Caco-2 (cell line): ENCODE data around the gene KAT2A. TPM values are rescaled to one million over a fixed set of nuclear protein-coding genes. Genes with fewer than 3 reads are reported as not detected.

Experiments used
- BruUV-seq: library from RNA; stranded (reverse); fragments of 400-500 nt; replicated peaks from 2 replicates; lab custom pipeline; 2021; lab: Mats Ljungman, UMichigan
- CTCF ChIA-PET: fragments of 300-600 bp; sonication (Branson Sonifier 250); formaldehyde crosslinking; loops from one replicate; lab custom pipeline; 2022; ENCODE audit warnings: antibody characterized with exemption; lab: Charles Lee
- POLR2A ChIA-PET: fragments of 300-600 bp; sonication (Branson Sonifier 250); formaldehyde crosslinking; loops from one replicate; lab custom pipeline; 2022; ENCODE audit warnings: antibody characterized with exemption; lab: Charles Lee
- DNase-seq, 2 experiments: peaks; one replicate each; pipeline versions ENCODE4 v3.0.0 to v3.0.0-alpha.2; 2020 to 2022
- H3K27me3 ChIP-seq: replicated peaks from 2 replicates; pipeline ENCODE4 v1.6.0; 2011; ENCODE audit warnings: low read length; ENCODE audit not compliant: control insufficient read depth, insufficient read depth
- H3K36me3 ChIP-seq: 2 replicates; pipeline ENCODE4 v1.5.1; 2011; ENCODE audit warnings: low read length; ENCODE audit not compliant: control insufficient read depth, insufficient read depth
- H3K4me1 ChIP-seq: fragments of 250-450 bp; sonication (Bioruptor Pico); 2 replicates; pipeline ENCODE4 v1.5.1; 2020; ENCODE audit warnings: mild to moderate bottlenecking
- H3K4me3 ChIP-seq: 2 replicates; pipeline ENCODE4 v1.5.1; 2011; ENCODE audit warnings: low read depth, mild to moderate bottlenecking, control low read depth, low read length
- H3K9me3 ChIP-seq: fragments of 250-450 bp; sonication (Bioruptor Pico); 2 replicates; pipeline ENCODE4 v1.5.1; 2020; ENCODE audit warnings: mild to moderate bottlenecking, moderate library complexity
- H3K27ac Mint-ChIP-seq: one replicate; pipeline ENCODE4 v1.8.0; 2022; ENCODE audit warnings: mixed read lengths; ENCODE audit not compliant: unreplicated experiment
- H3K27me3 Mint-ChIP-seq: one replicate; pipeline ENCODE4 v1.8.0; 2022; ENCODE audit warnings: mixed read lengths; ENCODE audit not compliant: insufficient read depth, unreplicated experiment
- H3K36me3 Mint-ChIP-seq: one replicate; pipeline ENCODE4 v1.8.0; 2022; ENCODE audit warnings: mild to moderate bottlenecking, mixed read lengths; ENCODE audit not compliant: insufficient read depth, unreplicated experiment
- H3K4me1 Mint-ChIP-seq: one replicate; pipeline ENCODE4 v1.8.0; 2022; ENCODE audit warnings: low read depth, mixed read lengths; ENCODE audit not compliant: unreplicated experiment
- H3K4me3 Mint-ChIP-seq: one replicate; pipeline ENCODE4 v1.8.0; 2022; ENCODE audit warnings: mild to moderate bottlenecking, moderate library complexity, mixed read lengths; ENCODE audit not compliant: unreplicated experiment
- H3K9me3 Mint-ChIP-seq: one replicate; pipeline ENCODE4 v1.8.0; 2022; ENCODE audit warnings: mixed read lengths; ENCODE audit not compliant: unreplicated experiment
- CTCF ChIP-seq, 2 experiments: fragments of 200-600 bp in 1 of 2; IDR thresholded peaks; 1 replicate in 1 of 2; 2 replicates in 1 of 2; pipeline versions ENCODE4 v1.5.1 to v1.8.0; 2011 to 2022; ENCODE audit warnings: antibody characterized with exemption in 1 of 2, control low read depth in 1 of 2, inconsistent platforms in 1 of 2, low read depth in 1 of 2, low read length in 1 of 2, mild to moderate bottlenecking in 1 of 2, moderate library complexity in 1 of 2; ENCODE audit not compliant: insufficient read depth in 1 of 2, severe bottlenecking in 1 of 2, unreplicated experiment in 1 of 2
- intact Hi-C: fragments of 100-400 bp; cut with micrococcal nuclease; formaldehyde crosslinking; loops from one replicate; pipeline ENCODE4 v1.10.0; 2022; ENCODE audit not compliant: unreplicated experiment
- total RNA-seq: library from RNA; stranded (reverse); gene quantifications from 2 replicates; pipeline ENCODE4 v1.2.3, GENCODE V29; 2022

KAT2A gene
- total RNA-seq, 1 experiment from 2014 or later: 46.5 TPM

- Mint-ChIP-seq H3K27ac (no peak overlapping the region), H3K36me3 (no peaks in the 10 kb centered on the region), H3K27me3 (no peaks in the 10 kb centered on the region), H3K9me3 (no peaks in the 10 kb centered on the region), H3K4me1 (no peaks in the 10 kb centered on the region), H3K4me3 (no peak overlapping the region)
- no peak overlapping the region for H3K4me3 ChIP-seq
- H3K36me3 ChIP-seq: no peaks in the 10 kb centered on the region
- DNase-seq: no peak
- no peak for TF ChIP-seq CTCF (IDR thresholded peaks at IDR 0.05; ENCODE audit: insufficient read depth in 1 of 2, low read depth in 1 of 2, low read length in 1 of 2, severe bottlenecking in 1 of 2, unreplicated experiment in 1 of 2)
- H3K4me1 ChIP-seq: no peaks in the 10 kb centered on the region
- no peaks in the 10 kb centered on the region for H3K27me3 ChIP-seq
- no TSS peak for BruUV-seq
- H3K9me3 ChIP-seq: no peaks in the 10 kb centered on the region
- POLR2A ChIA-PET: interaction anchor here (0.6 kb wide), 1 partner anchor 10 kb away, joined by 3 read pairs; no protein-coding TSS in a partner anchor
- CTCF ChIA-PET: interaction anchor here (0.7 kb wide), 2 partner anchors 267 to 688 kb away, joined by 6 read pairs; partner anchors contain the start of gene P3H4
- intact Hi-C loops: no loop called here
Measured at GRCh38 chr17:42078396-42079043, 42.6 kb downstream of the KAT2A start.

GRCh38 chr17:42077755-42078154 lies 43.4 kb downstream of the KAT2A start:
- no TSS peak for BruUV-seq
- H3K4me3 ChIP-seq: no peak overlapping the region
- no peaks in the 10 kb centered on the region for H3K4me1 Mint-ChIP-seq
- no peaks in the 10 kb centered on the region for H3K9me3 Mint-ChIP-seq
- no peak for TF ChIP-seq CTCF (IDR thresholded peaks at IDR 0.05; ENCODE audit: insufficient read depth in 1 of 2, low read depth in 1 of 2, low read length in 1 of 2, severe bottlenecking in 1 of 2, unreplicated experiment in 1 of 2)
- H3K27me3 Mint-ChIP-seq: no peaks in the 10 kb centered on the region
- no peaks in the 10 kb centered on the region for H3K27me3 ChIP-seq
- intact Hi-C loops: no loop called here
- CTCF ChIA-PET: interaction anchor here (0.6 kb wide), 1 partner anchor 25 kb away, joined by 4 read pairs; no protein-coding TSS in a partner anchor
- no peaks in the 10 kb centered on the region for H3K4me1 ChIP-seq
- no peak overlapping the region for H3K4me3 Mint-ChIP-seq
- no peaks in the 10 kb centered on the region for H3K36me3 Mint-ChIP-seq
- DNase-seq: no peak
- no peaks in the 10 kb centered on the region for H3K36me3 ChIP-seq
- H3K9me3 ChIP-seq: no peaks in the 10 kb centered on the region
- POLR2A ChIA-PET: no interaction called here
- no peak overlapping the region for H3K27ac Mint-ChIP-seq

- ChIA-PET CTCF (interaction anchor here (0.5 to 0.6 kb wide), 2 partner anchors 20 to 26 kb away, joined by 3 to 4 read pairs; no protein-coding TSS in a partner anchor), POLR2A (no interaction called here)
- DNase-seq: no peak
- Histone ChIP-seq H3K4me1 (no peaks in the 10 kb centered on the region), H3K27me3 (no peaks in the 10 kb centered on the region), H3K36me3 (no peaks in the 10 kb centered on the region), H3K9me3 (no peaks in the 10 kb centered on the region), H3K4me3 (no peak overlapping the region)
- intact Hi-C loops: no loop called here
- Mint-ChIP-seq H3K27ac (no peak overlapping the region), H3K9me3 (no peaks in the 10 kb centered on the region), H3K36me3 (no peaks in the 10 kb centered on the region), H3K4me3 (no peak overlapping the region), H3K4me1 (no peaks in the 10 kb centered on the region), H3K27me3 (no peaks in the 10 kb centered on the region)
- no TSS peak for BruUV-seq
- TF ChIP-seq CTCF (IDR thresholded peaks at IDR 0.05; ENCODE audit: insufficient read depth in 1 of 2, low read depth in 1 of 2, low read length in 1 of 2, severe bottlenecking in 1 of 2, unreplicated experiment in 1 of 2): no peak
Measured at GRCh38 chr17:42076797-42077559, 44.2 kb downstream of the KAT2A start.
